K562 (cell line): ENCODE results near the gene TLDC2. TPM values are rescaled to one million over a fixed set of nuclear protein-coding genes. Genes with fewer than 3 reads are reported as not detected.

ENCODE experiments used
- C11orf30 ChIP-seq: fragments of 450-650 bp; IDR thresholded peaks from 2 replicates; pipeline ENCODE4 v1.6.1; 2016; ENCODE audit warnings: low read depth, mild to moderate bottlenecking
- CBFA2T2 ChIP-seq: fragments of 450-650 bp; conservative IDR thresholded peaks from 2 replicates; pipeline ENCODE4 v1.6.1; 2017; ENCODE audit warnings: mild to moderate bottlenecking
- DACH1 ChIP-seq: fragments of 450-650 bp; IDR thresholded peaks from 2 replicates; pipeline ENCODE4 v1.6.1; 2018; ENCODE audit not compliant: partially characterized antibody
- EHMT2 ChIP-seq: fragments of 450-650 bp; IDR thresholded peaks from 2 replicates; pipeline ENCODE4 v1.6.1; 2018; ENCODE audit warnings: antibody characterized with exemption
- ELK3 ChIP-seq: fragments of 450-650 bp; formaldehyde crosslinking; IDR thresholded peaks from 2 replicates; pipeline ENCODE4 v1.4.0; 2020; ENCODE audit warnings: mild to moderate bottlenecking
- FOXM1 ChIP-seq, 2 experiments: fragments of 450-650 bp in 1 of 2; sonication (generic) in 1 of 2; formaldehyde crosslinking in 1 of 2; IDR thresholded peaks; 2 replicates each; pipeline versions ENCODE4 v1.6.1 to v1.9.0; 2017 to 2022; ENCODE audit warnings: low read depth in 2 of 2, mild to moderate bottlenecking in 2 of 2, missing genetic modification reagents in 1 of 2, moderate library complexity in 1 of 2
- MCM5 ChIP-seq: fragments of 450-650 bp; IDR thresholded peaks from 2 replicates; pipeline ENCODE4 v1.6.1; 2016; ENCODE audit warnings: low read depth
- MXI1 ChIP-seq: IDR thresholded peaks from 2 replicates; pipeline ENCODE4 v1.6.1; 2011; ENCODE audit warnings: low read depth, mild to moderate bottlenecking, improper control_type of control experiment, low read length
- NBN ChIP-seq: fragments of 450-650 bp; IDR thresholded peaks from 2 replicates; pipeline ENCODE4 v1.6.1; 2016; ENCODE audit warnings: low read depth, mild to moderate bottlenecking
- NFE2 ChIP-seq: IDR thresholded peaks from 2 replicates; pipeline ENCODE4 v1.6.1; 2014; ENCODE audit warnings: antibody characterized with exemption, low read depth
- NR2F6 ChIP-seq: fragments of 450-650 bp; formaldehyde crosslinking; IDR thresholded peaks from 2 replicates; pipeline ENCODE4 v1.4.0; 2020; ENCODE audit warnings: mild to moderate bottlenecking
- OTX1 ChIP-seq: fragments of 450-650 bp; formaldehyde crosslinking; IDR thresholded peaks from 2 replicates; pipeline ENCODE4 v1.4.0; 2022; ENCODE audit warnings: mild to moderate bottlenecking
- SP1 ChIP-seq: sonication (generic); formaldehyde crosslinking; IDR thresholded peaks from 2 replicates; pipeline ENCODE4 v1.8.1; 2022; ENCODE audit warnings: mild to moderate bottlenecking, missing genetic modification reagents
- THRAP3 ChIP-seq: fragments of 450-650 bp; IDR thresholded peaks from 2 replicates; pipeline ENCODE4 v1.6.1; 2016; ENCODE audit warnings: mild to moderate bottlenecking, inconsistent platforms, borderline replicate concordance
- ZNF23 ChIP-seq: fragments of 250-450 bp; sonication (Bioruptor Pico); IDR thresholded peaks from 2 replicates; pipeline ENCODE4 v1.4.0; 2020; ENCODE audit warnings: mild to moderate bottlenecking
- ZNF384 ChIP-seq: IDR thresholded peaks from 2 replicates; pipeline ENCODE4 v1.6.1; 2012; ENCODE audit warnings: low read depth, low read length, improper control_type of control experiment
- ZNF764 ChIP-seq: fragments of 250-450 bp; sonication (Bioruptor Pico); IDR thresholded peaks from 2 replicates; pipeline ENCODE4 v1.4.0; 2020; ENCODE audit warnings: low read depth, mild to moderate bottlenecking, moderate library complexity
- polyA plus RNA-seq, 8 experiments: library from polyadenylated mRNA; depleted of rRNA in 4 of 8; stranded (reverse) in 5 of 8; unstranded in 3 of 8; fragments of >200 nt; fragmentation: Nextera tagmentation in 2 of 8; fragmentation: Illumina TruSeq in 1 of 8; extraction: Ambion mirVana in 2 of 8; extraction: Trizol in 1 of 8; gene quantifications; 2 replicates each; pipeline versions ENCODE4 v1.2.1 to v1.2.3, GENCODE V29; 2011 to 2014; ENCODE audit warnings: inconsistent platforms in 1 of 8, missing spikeins in 1 of 8
- total RNA-seq, 7 experiments: library from RNA; depleted of rRNA in 6 of 7; stranded (reverse); fragments of >200 nt in 6 of 7; fragmentation: Illumina TruSeq in 2 of 7; extraction: Trizol in 2 of 7; gene quantifications; 2 replicates each; pipeline versions ENCODE4 v1.2.1 to v1.2.3, GENCODE V29; 2011 to 2021; ENCODE audit warnings: low replicate concordance in 1 of 7
- TF ChIP-seq, protein P1 (sequence below): fragments of 450-650 bp; IDR thresholded peaks from 2 replicates; pipeline ENCODE4 v1.6.1; 2016; ENCODE audit warnings: low read depth
- TF ChIP-seq, protein P2 (sequence below): fragments of 450-650 bp; IDR thresholded peaks from 2 replicates; pipeline ENCODE4 v1.6.1; 2016; ENCODE audit warnings: antibody characterized with exemption

The TLDC2 gene
- total and polyA plus RNA-seq, 9 of the 15 experiments (the other 6 are each of a cell fraction or from before 2014, with no cell fraction given), result not detected

- peak; percentile 89; the same call in 1 of the 2 replicates for TF ChIP-seq OTX1 (CRISPR knock-in tag)
- TF ChIP-seq EHMT2, result peak; percentile 71
- TF ChIP-seq ELK3 (CRISPR knock-in tag), result no peak
- peak; percentile 86 for TF ChIP-seq NBN
- TF ChIP-seq NR2F6, result no peak
- 0 out of 2 replicates have a peak, but pooled peaks have one; percentile 29 for TF ChIP-seq SP1 (CRISPR knock-in tag)
- peak; percentile 50 for TF ChIP-seq FOXM1 (IDR thresholded peaks at IDR 0.05; ENCODE audit: low read depth)
- no peak for TF ChIP-seq FOXM1 (CRISPR knock-in tag; IDR thresholded peaks at IDR 0.05; ENCODE audit: low read depth)
- TF ChIP-seq NFE2, result peak; percentile 60
- peak; percentile 47 for TF ChIP-seq CBFA2T2
- TF ChIP-seq DACH1, result peak; percentile 60
- TF ChIP-seq MCM5, result 0 out of 2 replicates have a peak, but pooled peaks have one; percentile 68
- TF ChIP-seq MXI1, result no peak
- TF ChIP-seq, protein P1, sequence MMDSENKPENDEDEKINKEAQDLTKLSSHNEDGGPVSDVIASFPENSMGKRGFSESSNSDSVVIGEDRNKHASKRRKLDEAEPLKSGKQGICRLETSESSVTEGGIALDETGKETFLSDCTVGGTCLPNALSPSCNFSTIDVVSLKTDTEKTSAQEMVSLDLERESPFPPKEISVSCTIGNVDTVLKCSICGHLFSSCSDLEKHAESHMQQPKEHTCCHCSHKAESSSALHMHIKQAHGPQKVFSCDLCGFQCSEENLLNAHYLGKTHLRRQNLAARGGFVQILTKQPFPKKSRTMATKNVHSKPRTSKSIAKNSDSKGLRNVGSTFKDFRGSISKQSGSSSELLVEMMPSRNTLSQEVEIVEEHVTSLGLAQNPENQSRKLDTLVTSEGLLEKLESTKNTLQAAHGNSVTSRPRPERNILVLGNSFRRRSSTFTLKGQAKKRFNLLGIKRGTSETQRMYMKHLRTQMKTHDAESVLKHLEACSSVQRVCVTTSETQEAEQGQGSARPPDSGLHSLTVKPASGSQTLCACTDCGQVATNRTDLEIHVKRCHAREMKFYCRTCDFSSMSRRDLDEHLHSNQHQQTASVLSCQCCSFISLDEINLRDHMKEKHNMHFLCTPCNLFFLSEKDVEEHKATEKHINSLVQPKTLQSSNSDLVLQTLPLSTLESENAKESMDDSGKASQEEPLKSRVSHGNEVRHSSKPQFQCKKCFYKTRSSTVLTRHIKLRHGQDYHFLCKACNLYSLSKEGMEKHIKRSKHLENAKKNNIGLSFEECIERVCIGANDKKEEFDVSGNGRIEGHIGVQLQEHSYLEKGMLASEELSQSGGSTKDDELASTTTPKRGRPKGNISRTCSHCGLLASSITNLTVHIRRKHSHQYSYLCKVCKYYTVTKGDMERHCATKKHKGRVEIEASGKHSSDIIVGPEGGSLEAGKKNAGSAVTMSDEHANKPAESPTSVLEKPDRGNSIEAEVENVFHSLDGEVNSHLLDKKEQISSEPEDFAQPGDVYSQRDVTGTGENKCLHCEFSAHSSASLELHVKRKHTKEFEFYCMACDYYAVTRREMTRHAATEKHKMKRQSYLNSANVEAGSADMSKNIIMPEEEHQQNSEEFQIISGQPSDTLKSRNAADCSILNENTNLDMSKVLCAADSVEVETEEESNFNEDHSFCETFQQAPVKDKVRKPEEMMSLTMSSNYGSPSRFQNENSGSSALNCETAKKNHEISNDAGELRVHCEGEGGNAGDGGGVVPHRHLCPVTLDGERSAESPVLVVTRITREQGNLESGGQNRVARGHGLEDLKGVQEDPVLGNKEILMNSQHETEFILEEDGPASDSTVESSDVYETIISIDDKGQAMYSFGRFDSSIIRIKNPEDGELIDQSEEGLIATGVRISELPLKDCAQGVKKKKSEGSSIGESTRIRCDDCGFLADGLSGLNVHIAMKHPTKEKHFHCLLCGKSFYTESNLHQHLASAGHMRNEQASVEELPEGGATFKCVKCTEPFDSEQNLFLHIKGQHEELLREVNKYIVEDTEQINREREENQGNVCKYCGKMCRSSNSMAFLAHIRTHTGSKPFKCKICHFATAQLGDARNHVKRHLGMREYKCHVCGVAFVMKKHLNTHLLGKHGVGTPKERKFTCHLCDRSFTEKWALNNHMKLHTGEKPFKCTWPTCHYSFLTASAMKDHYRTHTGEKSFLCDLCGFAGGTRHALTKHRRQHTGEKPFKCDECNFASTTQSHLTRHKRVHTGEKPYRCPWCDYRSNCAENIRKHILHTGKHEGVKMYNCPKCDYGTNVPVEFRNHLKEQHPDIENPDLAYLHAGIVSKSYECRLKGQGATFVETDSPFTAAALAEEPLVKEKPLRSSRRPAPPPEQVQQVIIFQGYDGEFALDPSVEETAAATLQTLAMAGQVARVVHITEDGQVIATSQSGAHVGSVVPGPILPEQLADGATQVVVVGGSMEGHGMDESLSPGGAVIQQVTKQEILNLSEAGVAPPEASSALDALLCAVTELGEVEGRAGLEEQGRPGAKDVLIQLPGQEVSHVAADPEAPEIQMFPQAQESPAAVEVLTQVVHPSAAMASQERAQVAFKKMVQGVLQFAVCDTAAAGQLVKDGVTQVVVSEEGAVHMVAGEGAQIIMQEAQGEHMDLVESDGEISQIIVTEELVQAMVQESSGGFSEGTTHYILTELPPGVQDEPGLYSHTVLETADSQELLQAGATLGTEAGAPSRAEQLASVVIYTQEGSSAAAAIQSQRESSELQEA, result peak; percentile 51; the same call in 1 of the 2 replicates
- no peak for TF ChIP-seq ZNF764 (CRISPR knock-in tag)
- peak; percentile 70 for TF ChIP-seq ZNF384
- TF ChIP-seq THRAP3, result peak; percentile 94
- no peak for TF ChIP-seq ZNF23 (CRISPR knock-in tag)
- TF ChIP-seq, protein P2, sequence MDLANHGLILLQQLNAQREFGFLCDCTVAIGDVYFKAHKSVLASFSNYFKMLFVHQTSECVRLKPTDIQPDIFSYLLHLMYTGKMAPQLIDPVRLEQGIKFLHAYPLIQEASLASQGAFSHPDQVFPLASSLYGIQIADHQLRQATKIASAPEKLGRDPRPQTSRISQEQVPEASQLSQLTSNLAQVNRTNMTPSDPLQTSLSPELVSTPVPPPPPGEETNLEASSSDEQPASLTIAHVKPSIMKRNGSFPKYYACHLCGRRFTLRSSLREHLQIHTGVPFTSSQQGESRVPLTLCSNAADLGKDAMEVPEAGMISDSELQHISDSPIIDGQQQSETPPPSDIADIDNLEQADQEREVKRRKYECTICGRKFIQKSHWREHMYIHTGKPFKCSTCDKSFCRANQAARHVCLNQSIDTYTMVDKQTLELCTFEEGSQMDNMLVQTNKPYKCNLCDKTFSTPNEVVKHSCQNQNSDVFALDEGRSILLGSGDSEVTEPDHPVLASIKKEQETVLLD, result peak; percentile 80
- TF ChIP-seq C11orf30, result peak; percentile 86
Observed at GRCh38 chr20:36924167-36925045, 48.5 kb downstream of the TLDC2 start (continued).
